Measurements from ENCODE around the gene PDXDC1.
"Not testable (repeated sequence)": the region's sequence is repeated elsewhere in the genome, so short reads cannot be mapped to it uniquely, and the experiment has no call there.

DNA sequence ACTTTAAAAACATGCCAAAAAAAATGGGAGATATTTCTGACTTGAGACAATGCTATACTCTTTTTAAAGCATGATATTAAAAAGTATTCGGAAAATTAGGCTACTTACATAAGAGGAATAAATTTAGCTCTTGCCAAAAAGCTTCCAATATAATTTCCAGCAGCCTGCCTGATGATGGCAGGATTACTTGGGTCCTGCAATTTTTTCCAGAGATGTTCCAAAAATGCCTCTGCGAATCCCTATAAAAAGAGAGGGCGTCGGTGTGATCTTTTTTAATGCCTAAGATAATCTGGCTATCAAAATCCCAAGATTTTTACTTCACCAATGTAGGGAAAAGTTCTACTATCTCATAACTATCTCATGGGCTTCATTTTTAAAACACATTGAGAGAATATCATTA is 96.2 kb downstream of the PDXDC1 start:
- TF ChIP-seq, protein P1, sequence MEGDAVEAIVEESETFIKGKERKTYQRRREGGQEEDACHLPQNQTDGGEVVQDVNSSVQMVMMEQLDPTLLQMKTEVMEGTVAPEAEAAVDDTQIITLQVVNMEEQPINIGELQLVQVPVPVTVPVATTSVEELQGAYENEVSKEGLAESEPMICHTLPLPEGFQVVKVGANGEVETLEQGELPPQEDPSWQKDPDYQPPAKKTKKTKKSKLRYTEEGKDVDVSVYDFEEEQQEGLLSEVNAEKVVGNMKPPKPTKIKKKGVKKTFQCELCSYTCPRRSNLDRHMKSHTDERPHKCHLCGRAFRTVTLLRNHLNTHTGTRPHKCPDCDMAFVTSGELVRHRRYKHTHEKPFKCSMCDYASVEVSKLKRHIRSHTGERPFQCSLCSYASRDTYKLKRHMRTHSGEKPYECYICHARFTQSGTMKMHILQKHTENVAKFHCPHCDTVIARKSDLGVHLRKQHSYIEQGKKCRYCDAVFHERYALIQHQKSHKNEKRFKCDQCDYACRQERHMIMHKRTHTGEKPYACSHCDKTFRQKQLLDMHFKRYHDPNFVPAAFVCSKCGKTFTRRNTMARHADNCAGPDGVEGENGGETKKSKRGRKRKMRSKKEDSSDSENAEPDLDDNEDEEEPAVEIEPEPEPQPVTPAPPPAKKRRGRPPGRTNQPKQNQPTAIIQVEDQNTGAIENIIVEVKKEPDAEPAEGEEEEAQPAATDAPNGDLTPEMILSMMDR (IDR thresholded peaks at IDR 0.05; ENCODE audit: insufficient read depth, low read depth, low read length): not testable (repeated sequence)
- not testable (repeated sequence) for TF ChIP-seq EZH2 (IDR thresholded peaks at IDR 0.05; ENCODE audit: insufficient read depth, low read length)

All from astrocyte (in vitro differentiated cells and primary cell).